HG02588 (cell line): ENCODE data around the gene SETBP1.

Source experiments
- ATAC-seq: cut with Tn5 transposase; IDR thresholded peaks from one replicate; pipeline ENCODE4 v1.9.1; 2021; ENCODE audit warnings: mild to moderate bottlenecking, moderate library complexity; ENCODE audit not compliant: unreplicated experiment

The SETBP1 gene

GRCh38 chr18:44680273-44681075 is at the start of gene SETBP1:
SETBP1 (plus strand) TSS chr18:44680888; CDS start chr18:44701347, 20,459 bp downstream.
- ATAC-seq, result peak; percentile 27

GRCh38 chr18:44632469-44633145 is 48.1 kb upstream of the SETBP1 start:
- ATAC-seq, result no peak

- no peak for ATAC-seq
Measured at GRCh38 chr18:44635546-44635945, 45.1 kb upstream of the SETBP1 start.

- peak; percentile 75 for ATAC-seq
Measured at GRCh38 chr18:44636241-44636640, 44.4 kb upstream of the SETBP1 start.

GRCh38 chr18:44637210-44638033 is 43.3 kb upstream of the SETBP1 start:
- ATAC-seq, result peak; percentile 54

- no peak for ATAC-seq
Measured at GRCh38 chr18:44638034-44638540, 42.6 kb upstream of the SETBP1 start.

- ATAC-seq, result no peak
Measured at GRCh38 chr18:44638811-44639210, 41.9 kb upstream of the SETBP1 start.

- no peak for ATAC-seq
Measured at GRCh38 chr18:44643004-44643403, 37.7 kb upstream of the SETBP1 start.

GRCh38 chr18:44651478-44651877 is 29.2 kb upstream of the SETBP1 start:
- ATAC-seq, result no peak

GRCh38 chr18:44651918-44652572 is 28.6 kb upstream of the SETBP1 start:
- ATAC-seq, result no peak

GRCh38 chr18:44652722-44653121 is 28.0 kb upstream of the SETBP1 start:
- no peak for ATAC-seq

- ATAC-seq, result no peak
Measured at GRCh38 chr18:44654573-44654972, 26.1 kb upstream of the SETBP1 start.

- no peak for ATAC-seq
Measured at GRCh38 chr18:44655435-44655834, 25.3 kb upstream of the SETBP1 start.

- no peak for ATAC-seq
Measured at GRCh38 chr18:44659771-44660170, 20.9 kb upstream of the SETBP1 start.

- no peak for ATAC-seq
Measured at GRCh38 chr18:44668270-44668975, 12.3 kb upstream of the SETBP1 start.

- no peak for ATAC-seq
Measured at GRCh38 chr18:44671914-44672313, 8.8 kb upstream of the SETBP1 start.

- ATAC-seq, result no peak
Measured at GRCh38 chr18:44672506-44672905, 8.2 kb upstream of the SETBP1 start.

- no peak for ATAC-seq
Measured at GRCh38 chr18:44673256-44673880, 7.3 kb upstream of the SETBP1 start.

- ATAC-seq, result no peak
Measured at GRCh38 chr18:44677933-44678332, 2.8 kb upstream of the SETBP1 start.

- ATAC-seq, result no peak
Measured at GRCh38 chr18:44678725-44679055, 2.0 kb upstream of the SETBP1 start.
